ENCODE results near the gene PLXDC1.
"Not testable (repeated sequence)": the region's sequence is repeated elsewhere in the genome, so short reads cannot be mapped to it uniquely, and the experiment has no call there.

PLXDC1 gene

DNA sequence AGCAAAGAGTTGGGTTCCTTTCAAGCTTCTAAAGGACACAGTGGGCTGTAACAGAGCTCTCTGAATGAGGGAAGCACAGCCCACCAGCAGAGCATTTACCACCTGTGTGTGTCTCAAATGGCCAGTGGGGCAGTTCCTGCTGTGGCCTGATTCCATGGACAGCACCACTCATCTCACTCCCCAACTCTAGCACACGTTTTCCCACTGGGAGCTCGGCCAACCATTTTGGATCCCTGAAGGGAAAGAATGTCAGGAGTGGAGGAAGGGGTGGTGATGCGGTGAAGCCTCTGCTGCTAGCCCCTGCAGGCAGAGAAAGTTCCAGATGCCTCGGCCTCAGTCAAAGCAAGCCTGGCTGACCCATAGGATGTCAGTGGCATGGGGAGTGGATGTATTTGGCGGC lies 86.6 kb downstream of the PLXDC1 start:
- no peak overlapping the region for H3K4me3 ChIP-seq (ENCODE audit: low read length)
- H3K27ac ChIP-seq (ENCODE audit: low read length), result no peak overlapping the region
- H3K27me3 ChIP-seq (ENCODE audit: control insufficient read depth, insufficient read depth, low read length), result no peaks in the 10 kb centered on the region
- no peaks in the 10 kb centered on the region for H3K9me3 ChIP-seq (ENCODE audit: control insufficient read depth, low read depth, low read length)
- peaks cover 14% of the 10 kb centered on the region for H3K4me1 ChIP-seq (ENCODE audit: control insufficient read depth, low read depth, low read length)
- H3K9ac ChIP-seq (ENCODE audit: low read length), result no peak overlapping the region
- H3K36me3 ChIP-seq (ENCODE audit: control insufficient read depth, low read depth, low read length), result no peaks in the 10 kb centered on the region

DNA sequence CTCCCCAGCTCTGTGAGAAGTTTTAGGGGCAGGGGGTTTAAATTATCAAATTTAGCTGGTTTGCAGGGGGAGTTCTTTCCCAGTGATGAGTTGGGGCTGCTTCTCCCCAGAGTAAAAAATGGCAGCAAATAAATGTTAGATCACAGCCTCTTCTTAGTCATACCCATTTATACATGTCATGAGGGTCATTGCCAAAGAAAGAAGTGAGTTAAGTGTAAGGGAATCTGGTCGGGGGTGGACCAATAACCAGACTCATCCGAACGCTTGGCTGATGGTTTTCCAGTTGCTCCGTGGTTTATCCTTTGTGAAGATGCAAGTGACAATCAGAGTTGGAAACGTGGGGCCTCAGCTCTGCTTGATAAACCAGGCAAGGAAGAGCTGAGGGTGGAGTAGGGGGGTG lies 87.1 kb downstream of the PLXDC1 start:
- H3K9ac ChIP-seq (ENCODE audit: low read length), result no peak overlapping the region
- no peak overlapping the region for H3K4me3 ChIP-seq (ENCODE audit: low read length)
- peaks cover 14% of the 10 kb centered on the region for H3K4me1 ChIP-seq (ENCODE audit: control insufficient read depth, low read depth, low read length)
- no peaks in the 10 kb centered on the region for H3K27me3 ChIP-seq (ENCODE audit: control insufficient read depth, insufficient read depth, low read length)
- H3K36me3 ChIP-seq (ENCODE audit: control insufficient read depth, low read depth, low read length), result no peaks in the 10 kb centered on the region
- no peak overlapping the region for H3K27ac ChIP-seq (ENCODE audit: low read length)
- H3K9me3 ChIP-seq (ENCODE audit: control insufficient read depth, low read depth, low read length), result no peaks in the 10 kb centered on the region

DNA sequence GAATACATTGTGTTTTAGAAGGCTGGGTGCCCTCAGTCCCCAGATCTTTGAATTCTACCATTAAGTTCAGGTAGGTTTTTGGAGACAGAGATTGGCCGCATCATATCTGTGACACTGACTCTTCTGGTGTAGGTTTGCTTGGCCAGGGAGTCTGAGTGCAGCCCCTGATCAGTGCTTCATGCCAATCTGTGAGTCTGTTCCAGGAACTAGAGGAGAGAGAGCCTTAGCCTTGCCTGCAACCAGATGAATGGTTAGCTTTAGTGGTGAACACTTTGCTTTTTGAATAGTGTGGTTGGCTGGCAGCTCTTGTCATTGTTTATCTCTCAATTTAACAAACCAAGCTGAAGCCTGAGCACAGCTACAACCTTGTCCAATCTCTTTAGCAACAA lies 87.8 kb downstream of the PLXDC1 start:
- Histone ChIP-seq H3K27me3 (ENCODE audit: control insufficient read depth, insufficient read depth, low read length) (no peaks in the 10 kb centered on the region), H3K4me1 (ENCODE audit: control insufficient read depth, low read depth, low read length) (peaks cover 14% of the 10 kb centered on the region), H3K9me3 (ENCODE audit: control insufficient read depth, low read depth, low read length) (no peaks in the 10 kb centered on the region), H3K9ac (ENCODE audit: low read length) (no peak overlapping the region), H3K4me3 (ENCODE audit: low read length) (no peak overlapping the region), H3K36me3 (ENCODE audit: control insufficient read depth, low read depth, low read length) (no peaks in the 10 kb centered on the region), H3K27ac (ENCODE audit: low read length) (no peak overlapping the region)

DNA sequence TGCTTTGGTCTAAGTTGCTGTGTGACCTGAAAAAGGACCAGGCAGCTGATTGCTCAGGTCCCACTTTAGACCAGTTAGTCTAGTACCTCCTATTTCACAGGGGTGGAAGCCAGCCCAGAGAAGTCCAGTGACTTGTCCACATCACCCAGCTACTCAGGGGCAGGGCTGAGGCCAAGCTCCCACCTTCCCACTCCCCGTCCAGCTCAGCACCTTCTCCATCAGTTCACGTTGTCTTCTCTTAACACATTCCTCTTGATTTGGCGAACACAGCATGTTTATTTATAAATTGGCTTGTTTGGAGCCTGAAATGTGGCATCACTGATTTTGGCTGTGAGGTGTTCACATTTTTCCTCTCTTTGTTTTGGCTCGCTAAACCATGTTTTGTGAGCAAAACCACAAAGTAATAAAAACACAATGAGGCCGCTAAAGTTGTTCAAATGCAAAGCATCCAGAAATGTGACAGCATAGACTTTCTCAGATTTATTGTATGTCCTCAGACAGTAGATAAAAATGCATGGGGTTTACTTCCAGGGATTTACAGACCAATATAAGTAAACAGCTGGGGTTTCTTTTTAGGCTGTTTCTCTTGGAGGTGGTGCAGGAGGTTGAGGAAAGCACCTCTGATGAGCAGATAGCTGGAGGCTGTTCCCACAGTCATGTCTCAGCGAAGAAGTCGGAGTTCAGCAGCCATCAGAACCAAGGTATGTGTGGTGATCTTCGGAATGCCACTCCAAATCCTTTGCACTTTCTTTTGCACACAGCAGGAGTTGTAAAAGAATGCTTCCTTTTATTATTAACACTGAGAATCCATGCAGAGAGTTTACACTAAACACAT lies 88.4 kb downstream of the PLXDC1 start:
- H3K4me3 ChIP-seq (ENCODE audit: low read length), result no peak overlapping the region
- H3K9ac ChIP-seq (ENCODE audit: low read length), result no peak overlapping the region
- H3K36me3 ChIP-seq (ENCODE audit: control insufficient read depth, low read depth, low read length), result no peaks in the 10 kb centered on the region
- H3K27ac ChIP-seq (ENCODE audit: low read length), result no peak overlapping the region
- H3K27me3 ChIP-seq (ENCODE audit: control insufficient read depth, insufficient read depth, low read length), result no peaks in the 10 kb centered on the region
- H3K4me1 ChIP-seq (ENCODE audit: control insufficient read depth, low read depth, low read length), result peaks cover 14% of the 10 kb centered on the region
- H3K9me3 ChIP-seq (ENCODE audit: control insufficient read depth, low read depth, low read length), result no peaks in the 10 kb centered on the region

DNA sequence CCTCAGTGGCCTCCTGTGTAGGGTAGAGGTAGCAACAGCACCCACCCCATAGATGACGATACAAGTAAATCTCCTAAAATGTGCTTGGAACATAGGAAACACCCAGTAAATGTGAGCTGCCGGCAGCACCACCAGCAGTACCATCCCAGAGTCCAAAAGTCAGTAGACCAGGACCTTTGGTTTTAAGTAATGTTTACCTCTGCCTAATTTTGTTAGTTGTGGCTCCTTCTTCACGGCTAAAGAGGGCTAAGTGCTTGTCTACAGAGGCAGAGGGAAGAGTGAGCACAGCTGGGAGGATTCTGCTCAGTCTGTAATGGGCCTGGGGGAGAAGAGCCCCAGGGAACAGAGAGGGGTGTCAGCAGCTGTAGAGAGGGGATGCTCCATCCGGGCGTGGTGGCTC lies 92.9 kb downstream of the PLXDC1 start:
- Histone ChIP-seq H3K36me3 (ENCODE audit: control insufficient read depth, low read depth, low read length) (no peaks in the 10 kb centered on the region), H3K9me3 (ENCODE audit: control insufficient read depth, low read depth, low read length) (no peaks in the 10 kb centered on the region), H3K4me3 (ENCODE audit: low read length) (no peak overlapping the region), H3K9ac (ENCODE audit: low read length) (no peak overlapping the region), H3K4me1 (ENCODE audit: control insufficient read depth, low read depth, low read length) (peaks cover 10% of the 10 kb centered on the region), H3K27ac (ENCODE audit: low read length) (no peak overlapping the region), H3K27me3 (ENCODE audit: control insufficient read depth, insufficient read depth, low read length) (no peaks in the 10 kb centered on the region)

DNA sequence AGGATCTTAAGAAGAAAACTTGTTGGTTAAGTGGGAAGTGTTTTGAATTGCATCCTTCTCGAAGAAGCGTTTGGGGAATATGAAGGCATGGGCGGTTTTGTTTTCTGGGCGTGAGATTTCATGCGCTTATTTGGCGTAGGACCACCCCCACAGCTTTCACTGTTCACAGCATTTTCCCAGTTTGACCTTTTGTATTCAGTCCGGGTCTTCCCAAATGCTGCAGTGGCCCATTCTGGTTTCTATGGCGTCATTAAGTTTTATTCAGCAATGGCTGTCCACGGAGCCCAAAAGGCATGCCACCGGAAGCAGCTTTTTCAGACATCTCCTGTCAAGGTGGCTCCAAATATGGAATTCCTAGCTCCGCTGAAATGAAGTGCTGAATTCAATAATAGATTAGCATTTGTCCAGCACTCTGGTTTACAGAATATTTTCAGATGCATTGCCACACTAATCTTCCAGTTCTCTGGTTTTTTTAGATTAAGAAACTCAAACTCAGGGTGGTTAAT lies 93.7 kb downstream of the PLXDC1 start:
- Histone ChIP-seq H3K27ac (ENCODE audit: low read length) (no peak overlapping the region), H3K4me1 (ENCODE audit: control insufficient read depth, low read depth, low read length) (peaks cover 4% of the 10 kb centered on the region), H3K9me3 (ENCODE audit: control insufficient read depth, low read depth, low read length) (no peaks in the 10 kb centered on the region), H3K36me3 (ENCODE audit: control insufficient read depth, low read depth, low read length) (no peaks in the 10 kb centered on the region), H3K27me3 (ENCODE audit: control insufficient read depth, insufficient read depth, low read length) (no peaks in the 10 kb centered on the region), H3K4me3 (ENCODE audit: low read length) (peak overlapping the region; percentile 75), H3K9ac (ENCODE audit: low read length) (peak overlapping the region; percentile 65)

DNA sequence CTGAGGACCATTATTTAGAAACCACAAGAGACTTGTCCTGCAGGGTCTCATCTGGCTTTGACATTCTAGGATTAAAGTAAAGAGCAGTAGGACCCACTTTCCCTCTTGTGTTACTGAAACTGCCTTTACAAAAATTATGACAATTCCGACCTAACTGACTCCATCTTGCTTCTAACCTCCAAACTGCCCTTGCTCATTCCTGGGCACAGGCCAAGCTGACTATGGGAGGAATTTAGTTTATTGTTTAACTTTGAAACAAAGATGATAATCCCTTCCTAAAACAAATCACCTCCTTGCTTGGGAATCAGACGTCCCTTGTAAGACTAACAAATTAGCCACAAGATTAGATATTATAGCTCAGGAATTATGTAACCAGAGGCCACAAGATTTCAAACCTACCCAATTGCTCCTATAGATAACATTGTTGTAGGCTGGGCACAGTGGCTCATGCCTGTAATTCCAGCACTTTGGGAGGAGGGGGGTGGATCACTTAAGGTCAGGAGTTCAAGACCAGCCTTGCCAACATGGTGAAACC lies 97.3 kb downstream of the PLXDC1 start:
- Histone ChIP-seq H3K4me1 (ENCODE audit: control insufficient read depth, low read depth, low read length) (peaks cover 4% of the 10 kb centered on the region), H3K9ac (ENCODE audit: low read length) (no peak overlapping the region)

DNA sequence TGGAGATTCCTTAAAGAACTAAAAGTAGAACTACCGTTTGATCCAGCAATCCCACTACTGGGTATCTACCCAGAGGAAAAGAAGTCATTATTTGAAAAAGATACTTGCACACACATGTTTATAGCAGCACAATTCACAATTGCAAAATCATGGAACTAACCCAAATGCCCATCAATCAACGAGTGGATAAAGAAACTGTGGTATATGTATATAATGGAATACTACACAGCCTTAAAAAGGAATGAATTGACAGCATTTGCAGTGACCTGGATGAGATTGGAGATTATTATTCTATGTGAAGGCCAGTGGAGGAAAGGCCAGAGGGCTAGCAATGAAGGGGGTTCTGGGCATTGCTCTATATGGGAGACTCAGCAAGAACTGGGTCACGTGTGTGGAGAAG lies 99.0 kb downstream of the PLXDC1 start:
- not testable (repeated sequence) for H3K4me1 ChIP-seq (ENCODE audit: control insufficient read depth, low read depth, low read length); H3K36me3 ChIP-seq (ENCODE audit: control insufficient read depth, low read depth, low read length); H3K27me3 ChIP-seq (ENCODE audit: control insufficient read depth, insufficient read depth, low read length); H3K9me3 ChIP-seq (ENCODE audit: control insufficient read depth, low read depth, low read length); H3K4me3 ChIP-seq (ENCODE audit: low read length); H3K9ac ChIP-seq (ENCODE audit: low read length); H3K27ac ChIP-seq (ENCODE audit: low read length)

More for the DNA sequence above, 97.3 kb downstream of the PLXDC1 start:
- Histone ChIP-seq H3K4me3 (ENCODE audit: low read length) (no peak overlapping the region), H3K27me3 (ENCODE audit: control insufficient read depth, insufficient read depth, low read length) (no peaks in the 10 kb centered on the region), H3K27ac (ENCODE audit: low read length) (no peak overlapping the region), H3K36me3 (ENCODE audit: control insufficient read depth, low read depth, low read length) (no peaks in the 10 kb centered on the region), H3K9me3 (ENCODE audit: control insufficient read depth, low read depth, low read length) (no peaks in the 10 kb centered on the region)

DNA sequence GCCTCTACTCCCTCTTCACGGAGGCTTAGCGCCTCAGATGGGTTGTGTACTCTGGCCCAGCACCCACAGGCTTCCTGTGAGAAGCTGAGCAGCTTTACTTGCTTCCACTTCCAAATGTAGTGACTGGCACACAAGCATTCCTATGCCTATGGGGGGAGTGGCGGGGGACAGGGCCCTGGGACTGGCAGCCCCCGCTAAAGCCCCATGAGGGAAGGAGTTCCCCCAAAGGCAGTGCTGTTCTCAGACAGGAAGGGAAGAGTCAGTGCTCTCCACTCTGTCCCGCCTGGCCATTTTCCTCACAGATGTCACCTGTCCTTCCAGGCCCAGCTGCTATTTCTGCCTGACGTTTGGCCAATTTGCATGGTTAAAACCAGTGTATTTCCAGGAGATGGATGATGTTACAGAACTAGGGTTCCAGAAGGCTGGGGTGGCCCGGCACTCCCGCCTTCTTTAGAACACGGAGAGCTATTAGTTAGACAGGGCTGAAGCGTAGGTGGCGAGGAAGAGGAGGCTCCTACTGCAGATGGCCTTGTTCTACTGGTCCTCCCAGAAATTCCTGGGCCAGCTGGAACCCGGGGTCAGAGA lies 100.3 kb downstream of the PLXDC1 start:
- no peaks in the 10 kb centered on the region for H3K27me3 ChIP-seq (ENCODE audit: control insufficient read depth, insufficient read depth, low read length)
- no peak overlapping the region for H3K4me3 ChIP-seq (ENCODE audit: low read length)
- no peaks in the 10 kb centered on the region for H3K36me3 ChIP-seq (ENCODE audit: control insufficient read depth, low read depth, low read length)
- peaks cover 11% of the 10 kb centered on the region for H3K9me3 ChIP-seq (ENCODE audit: control insufficient read depth, low read depth, low read length)
- no peak overlapping the region for H3K9ac ChIP-seq (ENCODE audit: low read length)
- H3K27ac ChIP-seq (ENCODE audit: low read length), result no peak overlapping the region
- no peaks in the 10 kb centered on the region for H3K4me1 ChIP-seq (ENCODE audit: control insufficient read depth, low read depth, low read length)

DNA sequence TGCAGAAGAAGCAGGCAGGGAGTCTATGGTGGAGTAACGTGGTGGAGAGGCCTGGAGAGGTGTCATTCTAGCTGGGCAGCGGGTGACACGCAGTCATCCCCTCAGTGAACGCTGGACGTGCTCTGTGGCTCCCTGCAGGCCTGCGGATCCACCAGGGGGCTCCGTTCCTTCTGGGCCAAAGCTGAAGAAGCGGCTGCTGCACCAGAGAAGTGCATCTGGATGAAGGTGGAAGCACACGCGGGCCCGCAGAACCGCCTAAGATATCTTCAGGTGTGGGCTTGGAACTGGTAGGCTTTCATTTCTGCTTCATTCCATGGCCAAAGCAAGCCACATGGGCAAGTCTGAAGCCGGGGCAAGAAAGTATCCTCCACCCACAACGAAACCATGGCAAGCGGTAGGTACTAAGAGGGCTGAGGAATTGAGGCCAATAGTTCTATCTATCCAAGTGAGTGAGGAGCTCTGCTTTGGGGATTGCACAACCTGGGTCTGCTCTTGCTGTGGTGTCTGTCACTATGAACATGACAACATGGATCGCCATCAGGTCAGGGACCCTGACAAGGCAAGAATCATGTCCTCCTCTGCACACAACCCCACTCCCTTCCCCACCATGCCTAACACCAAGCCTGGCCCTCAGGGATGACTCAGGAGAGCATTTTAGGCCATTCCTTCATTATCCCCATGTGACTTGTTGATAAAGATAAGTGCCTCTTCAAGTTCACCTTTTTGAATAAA lies 105.3 kb downstream of the PLXDC1 start:
- Histone ChIP-seq H3K9me3 (ENCODE audit: control insufficient read depth, low read depth, low read length) (peaks cover 11% of the 10 kb centered on the region), H3K27me3 (ENCODE audit: control insufficient read depth, insufficient read depth, low read length) (no peaks in the 10 kb centered on the region), H3K36me3 (ENCODE audit: control insufficient read depth, low read depth, low read length) (no peaks in the 10 kb centered on the region), H3K9ac (ENCODE audit: low read length) (no peak overlapping the region), H3K4me3 (ENCODE audit: low read length) (no peak overlapping the region), H3K27ac (ENCODE audit: low read length) (no peak overlapping the region), H3K4me1 (ENCODE audit: control insufficient read depth, low read depth, low read length) (no peaks in the 10 kb centered on the region)

DNA sequence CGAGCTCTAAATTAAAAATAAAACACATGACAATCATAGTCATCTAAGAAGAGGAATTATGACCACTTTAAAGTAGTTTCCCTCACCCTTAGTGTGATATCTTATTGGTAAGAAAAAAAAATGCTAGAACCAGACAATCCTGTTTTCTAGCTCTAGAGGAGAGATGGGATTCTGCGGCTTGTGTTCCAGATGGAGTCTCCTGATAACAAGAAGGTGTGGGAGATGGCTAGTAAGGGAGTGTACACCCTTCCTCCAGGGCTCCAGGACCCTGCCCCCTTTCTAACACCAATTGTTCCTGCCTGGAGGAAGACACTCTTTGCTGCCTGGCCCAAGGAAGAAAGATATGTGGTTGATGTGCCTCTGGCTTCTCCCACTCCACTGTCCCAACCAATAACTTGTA lies 115.4 kb downstream of the PLXDC1 start:
- Histone ChIP-seq H3K4me3 (ENCODE audit: low read length) (no peak overlapping the region), H3K9me3 (ENCODE audit: control insufficient read depth, low read depth, low read length) (no peaks in the 10 kb centered on the region), H3K4me1 (ENCODE audit: control insufficient read depth, low read depth, low read length) (no peaks in the 10 kb centered on the region), H3K27ac (ENCODE audit: low read length) (no peak overlapping the region), H3K27me3 (ENCODE audit: control insufficient read depth, insufficient read depth, low read length) (no peaks in the 10 kb centered on the region), H3K9ac (ENCODE audit: low read length) (no peak overlapping the region), H3K36me3 (ENCODE audit: control insufficient read depth, low read depth, low read length) (no peaks in the 10 kb centered on the region)

Data from iPS-18a (cell line).